Right hindlimb (tissue), 1 donor: ENCODE measurements around the gene SLC12A2.
A peak's percentile ranks its signal among the peaks of the same experiment; 100 is the strongest.

Source experiments
- DNase-seq: peaks from one replicate; pipeline ENCODE4 v3.0.0-alpha.2; 2018

Gene SLC12A2

GRCh38 chr5:128174951-128175350 is 91.4 kb downstream of the SLC12A2 start:
- DNase-seq = no peak

GRCh38 chr5:128192368-128192767 is 108.8 kb downstream of the SLC12A2 start:
- DNase-seq = no peak

GRCh38 chr5:128193665-128194390 is 110.3 kb downstream of the SLC12A2 start:
- no peak for DNase-seq

DNA sequence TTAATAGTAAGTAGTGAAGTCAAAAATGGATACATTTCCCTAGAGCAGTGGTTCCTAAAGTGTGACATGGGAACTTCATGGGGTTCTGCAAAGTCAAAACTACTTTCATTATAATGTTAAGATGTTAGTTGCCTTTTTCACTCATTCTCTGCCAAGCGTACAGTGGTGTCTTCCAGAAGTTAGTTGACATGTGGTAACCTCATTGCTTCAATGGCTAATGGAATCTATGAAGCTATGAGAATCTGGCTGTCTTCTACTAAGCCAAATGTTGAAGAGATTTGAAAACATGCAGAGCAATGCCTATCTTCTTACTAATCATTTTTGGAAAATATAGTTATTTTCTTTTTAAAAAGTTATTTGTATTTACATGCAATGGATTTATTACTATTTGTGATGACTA is 111.8 kb downstream of the SLC12A2 start:
- DNase-seq = no peak

DNA sequence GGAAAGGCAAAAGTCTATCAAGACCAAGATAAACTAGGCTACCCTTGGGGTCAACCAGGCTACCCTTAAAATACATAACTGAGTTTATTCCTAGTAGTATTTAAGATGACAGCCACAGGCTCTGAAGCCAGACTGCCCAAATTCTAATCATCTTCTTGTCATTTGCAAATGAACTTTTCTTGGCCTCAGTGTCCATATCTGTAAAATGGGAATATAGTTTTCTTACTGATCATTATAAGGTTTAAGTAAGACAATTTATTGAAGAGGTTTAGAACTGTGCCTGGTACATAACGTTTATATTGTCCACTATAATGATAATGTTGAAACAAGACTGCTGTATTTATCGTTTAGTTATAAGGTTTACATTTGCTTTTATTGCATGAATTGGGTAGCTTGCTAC is 112.5 kb downstream of the SLC12A2 start:
- no peak for DNase-seq

DNA sequence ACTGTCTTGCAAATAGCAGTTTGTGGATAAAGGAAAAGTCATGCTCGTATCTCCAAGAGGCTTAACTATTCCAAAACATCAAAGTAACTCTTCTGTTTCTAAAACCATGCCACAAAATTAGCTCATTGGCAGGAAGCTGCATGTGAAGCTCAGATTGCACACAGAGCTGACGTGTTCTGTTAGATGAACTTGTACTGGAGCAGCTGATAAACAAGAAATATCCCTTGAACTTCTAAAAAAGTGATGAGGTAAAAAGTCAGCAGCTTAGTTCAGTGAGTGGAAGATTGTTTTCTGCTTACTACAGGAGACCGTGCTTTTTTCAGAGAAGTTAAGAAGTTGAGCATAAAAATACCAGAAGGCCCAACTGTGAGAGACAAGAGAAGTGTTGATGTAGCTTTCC is 113.2 kb downstream of the SLC12A2 start:
- no peak for DNase-seq

- no peak for DNase-seq
These were observed 114.4 kb downstream of the SLC12A2 start for GRCh38 chr5:128197896-128198522.

DNA sequence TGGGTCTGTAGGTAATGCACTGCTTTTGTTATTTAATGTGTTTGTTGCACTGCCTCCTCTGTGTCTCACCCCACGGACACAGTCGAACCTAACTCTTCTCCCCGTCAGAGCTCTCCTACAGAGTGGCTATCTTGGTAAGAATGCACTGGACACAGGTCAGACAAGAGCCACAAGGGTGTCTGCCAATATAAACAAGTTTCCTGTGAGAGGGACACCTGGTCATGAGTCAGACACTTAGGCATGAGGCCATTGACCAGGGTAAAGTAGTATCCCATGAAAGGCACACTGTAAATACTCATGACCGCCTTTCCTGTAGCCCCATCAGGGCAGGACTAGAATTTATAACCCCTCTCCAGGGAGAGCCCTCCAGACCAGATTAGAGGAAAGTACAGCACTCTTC is 115.5 kb downstream of the SLC12A2 start:
- DNase-seq = no peak

- DNase-seq = no peak
These were observed 116.0 kb downstream of the SLC12A2 start for GRCh38 chr5:128199611-128200010.

DNA sequence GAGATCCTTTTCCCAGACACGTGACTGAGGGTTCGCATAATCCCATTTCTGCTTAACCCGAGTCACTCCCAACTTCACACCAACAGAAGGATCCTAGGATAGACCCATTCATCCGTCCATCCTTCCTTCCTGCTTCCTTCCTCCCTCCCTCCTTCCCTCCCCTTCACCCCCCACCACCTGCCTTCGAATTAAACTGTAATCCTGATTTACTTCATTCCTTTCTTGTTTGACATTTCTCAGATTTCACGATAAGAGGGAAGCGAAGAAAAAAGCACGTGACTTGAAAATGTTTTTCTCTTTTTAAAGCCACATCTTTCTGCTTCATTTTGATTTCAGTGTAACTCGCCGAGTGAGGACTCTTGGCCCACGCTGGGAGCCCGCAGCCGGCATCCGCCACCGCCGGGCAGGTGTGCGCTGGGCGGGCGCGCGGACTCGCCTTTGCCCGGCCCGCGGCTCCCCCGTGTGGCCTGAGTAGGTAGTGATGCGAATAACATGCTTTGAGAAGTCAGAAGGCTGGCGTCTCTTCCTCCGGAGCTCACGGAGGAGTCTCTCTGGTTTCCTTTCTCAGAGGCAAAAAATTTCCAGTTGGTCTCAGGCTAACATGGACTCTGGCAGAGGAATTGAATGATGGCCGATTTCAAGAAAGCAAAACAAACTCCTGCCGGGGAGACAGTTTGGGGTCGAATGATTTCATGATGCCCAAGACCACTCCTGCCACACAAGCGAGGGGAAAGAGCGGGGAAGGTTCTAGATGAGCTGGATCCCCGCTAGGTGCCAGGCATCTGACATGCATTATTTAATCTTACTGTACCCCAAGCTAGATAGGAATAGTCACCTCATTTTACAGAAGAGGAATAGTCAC is 117.7 kb downstream of the SLC12A2 start:
- peak; percentile 82 for DNase-seq

DNA sequence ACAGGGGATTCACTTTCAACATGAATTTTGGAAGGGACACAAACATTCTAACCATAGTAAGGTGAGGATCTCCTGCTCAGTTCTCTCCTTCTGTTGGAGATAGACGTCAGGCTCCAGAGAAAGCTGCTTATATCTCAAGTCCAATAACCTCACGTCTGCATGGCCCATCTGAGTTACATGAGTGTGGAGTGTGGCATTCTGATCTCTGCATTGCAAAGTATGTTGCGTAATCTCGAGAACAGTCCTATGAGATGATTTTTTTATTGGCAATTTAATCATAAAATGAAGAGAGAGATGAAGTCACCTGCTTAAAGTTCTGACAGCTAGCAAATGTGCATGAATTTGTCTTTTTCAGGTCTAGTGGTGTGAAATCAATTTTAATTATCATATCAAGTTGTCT is 118.8 kb downstream of the SLC12A2 start:
- DNase-seq = no peak

- DNase-seq = no peak
These were observed 124.9 kb downstream of the SLC12A2 start for GRCh38 chr5:128208436-128208835.

- DNase-seq = peak; percentile 45
These were observed 128.7 kb downstream of the SLC12A2 start for GRCh38 chr5:128212191-128212806.

- DNase-seq = peak; percentile 80
These were observed 129.8 kb downstream of the SLC12A2 start for GRCh38 chr5:128213340-128213739.

DNA sequence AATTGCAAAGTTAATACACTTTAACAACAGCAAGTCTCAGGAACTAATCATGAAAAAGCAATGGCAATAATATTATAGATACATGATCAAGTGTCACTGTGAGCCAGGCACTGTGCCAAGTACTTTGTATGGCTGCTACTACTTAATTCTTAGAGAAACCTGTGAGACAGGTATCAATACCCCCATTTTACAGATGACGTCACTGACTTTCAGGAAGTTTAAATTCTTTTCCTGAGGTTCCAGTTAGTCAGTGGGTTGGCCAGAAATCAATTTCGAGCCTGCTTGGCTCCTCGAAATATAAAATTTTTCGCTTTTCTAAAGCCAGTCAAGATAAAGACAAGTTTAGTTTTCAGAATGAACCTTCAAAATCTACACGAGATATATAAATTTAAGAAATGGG is 130.3 kb downstream of the SLC12A2 start:
- no peak for DNase-seq

DNA sequence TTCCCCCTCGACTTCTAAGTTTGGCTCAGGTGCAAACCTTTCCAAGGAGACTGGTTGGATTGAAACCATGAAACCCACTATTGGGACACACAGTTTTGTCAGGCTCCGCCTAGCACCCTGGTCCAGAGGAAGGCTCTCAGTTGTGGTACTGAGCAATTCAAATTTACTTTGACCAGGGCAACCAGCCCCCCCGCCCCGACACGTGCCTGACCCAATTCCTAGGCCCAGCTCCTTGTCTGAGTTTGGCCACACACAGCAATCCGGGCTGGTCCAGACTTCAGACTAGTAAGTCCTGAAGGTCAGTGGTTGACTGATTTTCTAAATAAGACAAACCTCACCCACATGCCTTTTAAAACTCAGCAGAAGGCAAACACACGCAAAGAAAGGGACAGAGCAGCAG is 132.7 kb downstream of the SLC12A2 start:
- no peak for DNase-seq

- DNase-seq = peak; percentile 76
These were observed 133.4 kb downstream of the SLC12A2 start for GRCh38 chr5:128216860-128217531.

- no peak for DNase-seq
These were observed 137.3 kb downstream of the SLC12A2 start for GRCh38 chr5:128220841-128221240.

DNA sequence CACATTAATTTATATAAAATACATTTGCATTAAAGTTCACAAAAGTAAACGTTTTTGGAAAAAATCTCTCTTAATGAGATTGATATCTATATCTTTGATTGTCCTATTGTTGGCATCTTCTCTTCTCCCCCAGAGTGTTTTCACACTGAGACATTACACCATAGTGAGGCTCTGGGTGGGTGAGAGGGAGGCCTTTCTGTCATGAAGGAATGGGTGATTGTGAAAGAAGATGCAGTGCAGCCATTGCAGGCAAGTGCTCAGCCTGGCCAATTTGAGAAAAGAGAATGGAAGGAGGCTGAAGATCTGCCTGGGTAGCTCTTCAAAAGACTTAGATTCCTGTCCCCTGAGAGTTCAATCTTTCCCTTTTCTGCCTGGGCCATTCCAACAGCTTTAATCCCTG is 140.8 kb downstream of the SLC12A2 start:
- DNase-seq = no peak

GRCh38 chr5:128225245-128226030 is 141.9 kb downstream of the SLC12A2 start:
- no peak for DNase-seq

DNA sequence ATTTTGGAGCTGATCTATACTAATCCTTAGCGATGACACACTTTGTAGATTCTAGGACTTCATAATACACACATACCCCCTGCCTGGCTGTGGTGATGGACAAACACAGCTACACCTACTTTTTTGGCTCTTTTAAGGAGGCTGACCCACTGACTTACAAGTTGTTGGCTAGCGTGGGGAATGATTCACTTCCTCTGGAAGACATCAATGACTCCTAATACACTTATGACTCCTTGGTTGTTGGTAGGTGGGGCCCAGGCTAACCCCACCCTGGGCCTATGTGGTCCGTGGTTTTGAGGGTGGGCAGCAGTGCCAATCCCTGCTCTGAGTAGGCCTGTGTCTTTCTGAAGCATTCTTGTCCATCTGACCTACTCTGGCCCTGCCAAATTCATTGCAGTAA is 144.4 kb downstream of the SLC12A2 start:
- DNase-seq = peak; percentile 64

DNA sequence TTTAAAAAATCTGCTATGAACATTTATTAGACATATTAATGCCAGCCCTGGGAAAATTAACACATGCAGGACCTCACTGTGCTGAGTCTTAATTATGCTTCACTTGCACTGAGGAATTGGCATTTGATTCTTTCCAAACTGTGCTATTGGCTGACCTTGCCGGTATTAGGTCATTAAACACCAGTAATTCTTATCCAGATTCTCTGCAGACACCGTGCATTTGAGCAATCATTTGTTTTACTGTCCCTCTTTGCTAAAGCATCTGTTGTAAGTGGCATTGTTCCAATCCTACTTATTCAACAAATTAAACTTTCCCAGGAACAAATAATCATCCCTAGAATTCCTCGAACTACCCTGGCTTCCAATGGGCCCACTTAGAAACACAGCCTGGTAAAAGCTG is 145.0 kb downstream of the SLC12A2 start:
- DNase-seq = peak; percentile 48
